ENCODE results near the gene SMC1B. TPM values are rescaled to one million over a fixed set of nuclear protein-coding genes. Genes with fewer than 3 reads are reported as not detected.

SMC1B gene
- total and polyA plus RNA-seq, 2 of the 8 experiments (the other 6 are each of a cell fraction or from before 2014, with no cell fraction given) = 0.02 TPM; not detected in 1

- Histone ChIP-seq H3K9ac (replicated peaks in 1 of 4; ENCODE audit: extremely low read depth in 1 of 4, low read depth in 3 of 4, low read length in 3 of 4) (no peak overlapping the region), H2BK15ac (ENCODE audit: low read length) (no peak overlapping the region), H4K5ac (ENCODE audit: insufficient read length, low read depth, low read length) (no peak overlapping the region), H3K9me3 (ENCODE audit: insufficient read depth in 2 of 2, low read depth in 1 of 2, low read length in 1 of 2) (no peaks in the 10 kb centered on the region), H3K27me3 (replicated peaks in 1 of 4; ENCODE audit: control insufficient read depth in 3 of 4, extremely low read depth in 1 of 4, insufficient read depth in 3 of 4, low read length in 3 of 4) (no peaks in the 10 kb centered on the region), H3K4me2 (ENCODE audit: insufficient read depth in 1 of 2, low read depth in 2 of 2, low read length in 2 of 2) (no peak overlapping the region; a peak in 1 of 4 replicates), H3K36me3 (ENCODE audit: control insufficient read depth in 2 of 4, insufficient read depth in 4 of 4, low read length in 3 of 4) (no peaks in the 10 kb centered on the region), H2BK5ac (ENCODE audit: low read depth, low read length) (no peak overlapping the region; the same call in 1 of the 2 replicates), H3K27ac (ENCODE audit: low read depth, low read length) (no peak overlapping the region), H4K91ac (replicated peaks; ENCODE audit: insufficient read length, low read length) (no peak overlapping the region), H2BK12ac (ENCODE audit: low read depth, low read length) (0 out of 2 replicates have a peak overlapping the region, but pooled peaks have one; percentile 11), H3K56ac (replicated peaks; ENCODE audit: insufficient read length, low read depth, low read length) (no peak overlapping the region), H2BK120ac (replicated peaks; ENCODE audit: low read depth, low read length) (no peak overlapping the region), H3K79me1 (ENCODE audit: low read depth, low read length) (no peaks in the 10 kb centered on the region), H3K79me2 (ENCODE audit: control insufficient read depth in 1 of 2, insufficient read depth in 2 of 2, low read length in 2 of 2) (no peaks in the 10 kb centered on the region), H3K23me2 (ENCODE audit: low read depth, low read length) (no peaks in the 10 kb centered on the region), H2BK20ac (ENCODE audit: low read length) (no peak overlapping the region), H2AK5ac (ENCODE audit: low read depth, low read length) (no peak overlapping the region), H3K18ac (ENCODE audit: extremely low read depth, low read length) (no peak overlapping the region), H3K4ac (replicated peaks; ENCODE audit: insufficient read length, low read depth, low read length) (no peak overlapping the region), H3K4me3 (ENCODE audit: extremely low read depth in 1 of 4, insufficient read depth in 2 of 4, low read depth in 3 of 4, low read length in 4 of 4) (no peak overlapping the region), H2AFZ (ENCODE audit: low read length) (peak overlapping the region; percentile 93; the same call in 1 of the 2 replicates), H3K23ac (ENCODE audit: insufficient read length) (no peak overlapping the region), H4K8ac (ENCODE audit: extremely low read depth, insufficient read depth, low read length) (0 out of 2 replicates have a peak overlapping the region, but pooled peaks have one; percentile 12), H4K20me1 (replicated peaks in 1 of 2; ENCODE audit: control insufficient read depth in 1 of 2, insufficient read depth in 2 of 2, low read length in 2 of 2) (peaks cover 0 to 2% of the 10 kb centered on the region in 2 experiments), H3K4me1 (replicated peaks in 1 of 4; ENCODE audit: control insufficient read depth in 3 of 4, insufficient read depth in 4 of 4, low read length in 3 of 4) (peaks cover 0 to 5% (median 0%) of the 10 kb centered on the region in 4 experiments; a peak in 1 of 7 replicates), H3K14ac (ENCODE audit: insufficient read length) (no peak overlapping the region)
- POLR2A ChIA-PET (ENCODE audit: partially characterized antibody) = no interaction called here
- DNase-seq (ENCODE audit: low read depth in 1 of 2, low spot score in 2 of 2) (peak; percentile 74 to 93), FAIRE-seq (peak; percentile 93)
- CTCF ChIA-PET (ENCODE audit: partially characterized antibody) = interaction anchor here (0.7 to 1.7 kb wide), 3 partner anchors 10 to 150 kb away, joined by 3 to 7 read pairs (median 3); no protein-coding TSS in a partner anchor
- WGBS, 2 experiments (ENCODE audit: extremely low coverage in 1 of 2, insufficient coverage in 1 of 2, insufficient read length in 1 of 2, insufficient replicate concordance in 2 of 2, low coverage in 1 of 2, low lambda C conversion rate in 2 of 2, missing lambda C conversion rate in 1 of 2) = 26% methylated on average over 20 of the region's 20 CpGs; no CpG with 5 or more reads in 1 of the 2 experiments
- TF ChIP-seq RAD21 (IDR thresholded peaks at IDR 0.05 in 1 of 2, conservative IDR thresholded peaks at IDR 0.05 in 1 of 2; ENCODE audit: low read depth in 2 of 2, low read length in 2 of 2) = peak; percentile 79 to 82
- TF ChIP-seq YY1 (IDR thresholded peaks at IDR 0.05; ENCODE audit: low read depth, low read length) = no peak
- TF ChIP-seq E2F6 (IDR thresholded peaks at IDR 0.05) = peak; percentile 72
- no peak for TF ChIP-seq CHD1 (IDR thresholded peaks at IDR 0.05; ENCODE audit: low read depth, low read length)
- peak; percentile 78; the same call in 1 of the 2 replicates for TF ChIP-seq GABPA (IDR thresholded peaks at IDR 0.05; ENCODE audit: borderline replicate concordance, insufficient read depth, low read length)
- no peak for TF ChIP-seq TAF7 (optimal IDR thresholded peaks at IDR 0.05; ENCODE audit: borderline replicate concordance, low read depth, low read length)
- TF ChIP-seq JUND (IDR thresholded peaks at IDR 0.05; ENCODE audit: low read length) = 0 out of 2 replicates have a peak, but pooled peaks have one; percentile 34
- TF ChIP-seq CTCF (IDR thresholded peaks at IDR 0.05; ENCODE audit: control extremely low read depth in 1 of 3, insufficient read depth in 1 of 3, low read depth in 1 of 3, low read length in 3 of 3) = peak; percentile 90 to 98 (median 98)
- TF ChIP-seq ASH2L (IDR thresholded peaks at IDR 0.05; ENCODE audit: low read length) = no peak
These were observed 22.2 kb upstream of the SMC1B start for GRCh38 chr22:45435544-45436139.
